Ovary (tissue), 9 donors: Measurements from ENCODE around the gene PCDH15. TPM values are rescaled to one million over a fixed set of nuclear protein-coding genes. Genes with fewer than 3 reads are reported as not detected.

Experiments
- DNase-seq, 5 donors: peaks; one replicate each; pipeline ENCODE4 v3.0.0-alpha.2; 2019 to 2020
- H3K27ac ChIP-seq, 2 donors: fragments of 200-600 bp; one replicate each; pipeline versions ENCODE4 v1.5.1 to v1.8.0; 2019 to 2022
- H3K27me3 ChIP-seq: fragments of 200-600 bp; one replicate; pipeline ENCODE4 v1.8.0; 2022
- H3K36me3 ChIP-seq: fragments of 200-600 bp; sonication (generic); one replicate; pipeline ENCODE4 v1.5.1; 2019
- H3K4me1 ChIP-seq: one replicate; pipeline ENCODE4 v1.8.1; 2013; ENCODE audit warnings: mild to moderate bottlenecking, moderate library complexity; ENCODE audit not compliant: insufficient read depth
- H3K4me3 ChIP-seq: fragments of 200-600 bp; sonication (generic); one replicate; pipeline ENCODE4 v1.5.1; 2017
- H3K9me3 ChIP-seq, 2 donors: fragments of 200-600 bp in 1 of 2; sonication (generic) in 1 of 2; one replicate each; pipeline versions ENCODE4 v1.5.1 to v1.8.1; 2013 to 2019; ENCODE audit warnings: mild to moderate bottlenecking in 1 of 2, moderate library complexity in 1 of 2
- EP300 ChIP-seq: sonication (generic); formaldehyde crosslinking; IDR thresholded peaks from one replicate; pipeline ENCODE4 v1.6.1; 2017; ENCODE audit warnings: antibody characterized with exemption
- POLR2A ChIP-seq: fragments of 450-650 bp; IDR thresholded peaks from one replicate; pipeline ENCODE4 v1.6.1; 2017; ENCODE audit warnings: antibody characterized with exemption, mild to moderate bottlenecking, moderate library complexity
- WGBS, 3 donors: extraction: QIAGEN DNeasy Blood & Tissue Kit in 1 of 3; methylation state at CpG; one replicate each; pipeline versions ENCODE4 v1.1.5 to v1.1.7; 2013 to 2017; 5-methylcytosine and 5-hydroxymethylcytosine counted together
- intact Hi-C, 4 donors: fragments of 100-400 bp; cut with DNase I; formaldehyde crosslinking; loops; one replicate each; pipeline versions ENCODE4 v1.11.0 to v1.15.1; 2022 to 2023
- polyA plus RNA-seq, 2 donors: library from polyadenylated mRNA; stranded (reverse); fragments of 200-250 nt in 1 of 2; fragments of 350-450 nt in 1 of 2; fragmentation: Illumina TruSeq in 1 of 2; extraction: RNeasy Lipid Tissue Mini Kit (QIAGEN cat#74804) in 1 of 2; gene quantifications; one replicate each; pipeline ENCODE4 v1.2.3, GENCODE V29; 2013 to 2014
- total RNA-seq, 7 donors: library from RNA; depleted of rRNA in 2 of 7; stranded (reverse); fragments of >200 nt in 2 of 7; fragmentation: NEBNext Ultra II Directional in 3 of 7; extraction: Animal tissue kit (Norgen Biotek cat#: 25700) in 3 of 7; gene quantifications; one replicate each; pipeline versions ENCODE4 v1.1.0 to v1.2.4, GENCODE V29; 2016 to 2023
- TF ChIP-seq, protein P1 (sequence below), 3 donors: fragments of 450-650 bp in 2 of 3; fragments of 200-600 bp in 1 of 3; IDR thresholded peaks; one replicate each; pipeline versions ENCODE4 v1.5.1 to v1.8.0; 2016 to 2022; ENCODE audit warnings: antibody characterized with exemption in 3 of 3, mild to moderate bottlenecking in 1 of 3
- donor health status: DM: no; HTN: no; CAD: no; lungs with moderate emphysema.
- donor health status: DM: no; HTN: no; CAD: no.
- donor health status: Bipolar disorder and iron deficiency.
- donor health status: DM: yes; HTN: yes; CAD: no.
- donor health status: DM: no; HTN: no; CAD: no.
- donor health status: DM: yes; HTN: yes; CAD: no.

The PCDH15 gene
- total and polyA plus RNA-seq, 9 donors: 0.02 to 0.34 TPM; not detected in 7

DNA sequence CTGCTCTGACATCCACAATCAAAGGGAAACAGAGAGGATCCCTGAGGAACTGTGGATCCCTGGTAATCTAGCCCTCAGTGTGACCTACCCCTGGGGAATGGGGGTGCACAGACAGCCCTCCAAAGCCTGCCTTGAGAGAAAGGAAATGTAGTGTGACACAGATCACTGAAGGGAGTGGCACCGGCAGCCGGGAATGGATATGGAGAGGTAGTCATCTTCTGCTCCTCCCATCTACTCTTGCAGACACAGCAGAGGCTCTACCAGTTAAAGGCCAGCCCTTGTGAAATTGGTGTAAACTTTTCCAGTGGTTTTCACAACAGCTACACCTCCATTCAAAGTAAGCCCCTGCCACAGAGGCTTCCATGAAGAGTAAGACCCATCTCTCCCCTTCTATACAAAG, 144.4 kb downstream of the PCDH15 start:
- Histone ChIP-seq H3K27ac (no peak overlapping the region), H3K27me3 (no peaks in the 10 kb centered on the region), H3K4me3 (no peak overlapping the region), H3K36me3 (no peaks in the 10 kb centered on the region), H3K9me3 (no peaks in the 10 kb centered on the region), H3K4me1 (no peaks in the 10 kb centered on the region)
- intact Hi-C loops: no loop called here
- WGBS, 3 donors: 90 to 98% (median 97%) methylated on average over 2 of the region's 2 CpGs
- DNase-seq: no peak
- no peak for TF ChIP-seq POLR2A
- TF ChIP-seq, protein P1, sequence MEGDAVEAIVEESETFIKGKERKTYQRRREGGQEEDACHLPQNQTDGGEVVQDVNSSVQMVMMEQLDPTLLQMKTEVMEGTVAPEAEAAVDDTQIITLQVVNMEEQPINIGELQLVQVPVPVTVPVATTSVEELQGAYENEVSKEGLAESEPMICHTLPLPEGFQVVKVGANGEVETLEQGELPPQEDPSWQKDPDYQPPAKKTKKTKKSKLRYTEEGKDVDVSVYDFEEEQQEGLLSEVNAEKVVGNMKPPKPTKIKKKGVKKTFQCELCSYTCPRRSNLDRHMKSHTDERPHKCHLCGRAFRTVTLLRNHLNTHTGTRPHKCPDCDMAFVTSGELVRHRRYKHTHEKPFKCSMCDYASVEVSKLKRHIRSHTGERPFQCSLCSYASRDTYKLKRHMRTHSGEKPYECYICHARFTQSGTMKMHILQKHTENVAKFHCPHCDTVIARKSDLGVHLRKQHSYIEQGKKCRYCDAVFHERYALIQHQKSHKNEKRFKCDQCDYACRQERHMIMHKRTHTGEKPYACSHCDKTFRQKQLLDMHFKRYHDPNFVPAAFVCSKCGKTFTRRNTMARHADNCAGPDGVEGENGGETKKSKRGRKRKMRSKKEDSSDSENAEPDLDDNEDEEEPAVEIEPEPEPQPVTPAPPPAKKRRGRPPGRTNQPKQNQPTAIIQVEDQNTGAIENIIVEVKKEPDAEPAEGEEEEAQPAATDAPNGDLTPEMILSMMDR (IDR thresholded peaks at IDR 0.05): no peak
- no peak for TF ChIP-seq EP300

DNA sequence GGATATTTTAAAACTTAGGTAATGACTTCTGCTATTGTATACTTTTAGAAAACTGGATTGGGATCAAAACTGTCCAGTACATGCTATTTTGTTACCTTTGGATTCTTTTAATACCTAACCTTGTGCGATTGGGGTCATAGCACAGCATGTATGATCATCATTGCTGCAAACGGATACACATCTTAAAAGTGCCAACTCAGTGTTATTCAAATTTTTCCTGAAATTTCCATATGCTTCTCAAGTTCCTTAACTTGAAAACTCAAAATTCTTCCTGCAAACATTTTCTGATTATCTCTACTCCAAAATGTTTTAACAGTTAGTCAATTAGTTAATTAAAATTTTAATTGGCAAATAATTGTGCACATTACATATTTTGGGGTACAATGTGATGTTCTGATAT, 147.5 kb downstream of the PCDH15 start:
- no peak for DNase-seq
- Histone ChIP-seq H3K36me3 (no peaks in the 10 kb centered on the region), H3K4me1 (no peaks in the 10 kb centered on the region), H3K27ac (no peak overlapping the region), H3K27me3 (no peaks in the 10 kb centered on the region), H3K4me3 (no peak overlapping the region), H3K9me3 (no peaks in the 10 kb centered on the region)
- no peak for TF ChIP-seq POLR2A
- no peak for TF ChIP-seq EP300
- TF ChIP-seq, protein P1 (IDR thresholded peaks at IDR 0.05): no peak
- WGBS, 3 donors: 61 to 83% (median 79%) methylated on average over 2 of the region's 2 CpGs
- intact Hi-C loops: no loop called here

DNA sequence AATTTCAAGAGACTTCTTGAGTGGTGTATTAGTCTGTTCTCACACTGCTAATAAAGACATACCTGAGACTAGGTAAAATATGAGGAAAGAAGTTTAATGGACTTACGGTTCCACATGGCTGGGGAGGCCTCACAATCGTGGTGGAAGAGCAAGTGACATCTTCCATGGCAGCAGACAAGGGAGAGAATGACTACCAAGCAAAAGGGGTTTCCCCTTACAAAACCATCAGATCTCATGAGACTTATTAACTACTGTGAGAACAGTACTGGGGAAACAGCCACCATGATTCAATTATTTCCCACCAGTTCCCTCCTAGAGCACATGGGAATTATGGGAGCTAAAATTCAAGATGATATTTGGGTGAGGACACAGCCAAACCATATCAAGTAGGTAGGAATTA, 150.5 kb downstream of the PCDH15 start:
- WGBS, 3 donors: 79 to 89% (median 88%) methylated on average over 2 of the region's 2 CpGs
- no peak for DNase-seq
- no peaks in the 10 kb centered on the region for H3K27me3 ChIP-seq
- no peaks in the 10 kb centered on the region for H3K36me3 ChIP-seq
- no peak overlapping the region for H3K4me3 ChIP-seq
- TF ChIP-seq POLR2A (no peak), EP300 (no peak)
- TF ChIP-seq, protein P1 (IDR thresholded peaks at IDR 0.05): no peak
- no peaks in the 10 kb centered on the region for H3K4me1 ChIP-seq
- intact Hi-C loops: no loop called here
- H3K9me3 ChIP-seq: no peaks in the 10 kb centered on the region
- H3K27ac ChIP-seq: no peak overlapping the region

DNA sequence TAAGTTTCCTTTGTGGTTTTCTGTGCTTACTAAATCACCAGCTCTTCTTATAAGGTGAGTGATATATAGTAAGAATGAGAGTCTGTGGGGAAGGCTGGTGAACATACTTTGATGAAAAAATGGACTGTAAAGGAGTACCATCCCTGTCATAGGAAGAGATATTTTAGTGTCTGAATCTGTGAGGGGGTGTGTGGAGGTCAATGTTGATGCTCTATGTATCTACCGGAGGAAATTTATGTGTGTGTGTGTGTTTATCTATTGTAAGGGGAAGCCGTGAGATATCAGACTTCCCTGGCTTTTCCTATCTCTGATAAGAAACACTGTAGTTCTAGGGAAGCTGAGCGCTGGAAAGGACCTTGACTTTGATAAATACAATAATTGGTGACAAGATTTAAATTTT, 179.0 kb downstream of the PCDH15 start:
- Histone ChIP-seq H3K9me3 (no peaks in the 10 kb centered on the region), H3K27me3 (no peaks in the 10 kb centered on the region)
- TF ChIP-seq, protein P1 (IDR thresholded peaks at IDR 0.05): no peak
- no peak for TF ChIP-seq EP300

DNA sequence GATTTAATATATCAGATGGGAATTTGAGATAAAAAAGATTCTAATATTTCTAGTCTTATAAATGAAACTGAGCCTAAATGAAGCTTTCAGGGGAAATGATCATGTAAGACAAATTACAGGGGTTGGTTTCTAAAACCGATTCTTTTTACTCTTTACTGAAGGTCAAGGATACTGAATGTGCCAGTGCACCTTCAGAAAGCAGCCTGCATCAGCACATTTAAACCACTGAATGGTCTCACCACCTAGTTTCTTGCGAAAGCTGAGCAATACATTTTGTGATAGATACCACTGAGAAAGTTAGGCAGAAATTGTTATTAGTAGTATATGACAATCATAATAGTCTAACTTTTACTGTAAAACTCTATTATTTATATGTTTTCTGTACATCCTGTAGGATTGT, 180.7 kb downstream of the PCDH15 start:
- Histone ChIP-seq H3K27me3 (no peaks in the 10 kb centered on the region), H3K4me3 (no peak overlapping the region), H3K9me3 (no peaks in the 10 kb centered on the region), H3K36me3 (no peaks in the 10 kb centered on the region), H3K27ac (no peak overlapping the region), H3K4me1 (no peaks in the 10 kb centered on the region)
- TF ChIP-seq POLR2A (no peak), EP300 (no peak)
- TF ChIP-seq, protein P1 (IDR thresholded peaks at IDR 0.05): no peak
- WGBS, 3 donors: 42 to 82% (median 59%) methylated on average over 2 of the region's 2 CpGs
- intact Hi-C loops: no loop called here
- DNase-seq: no peak

More for the DNA sequence above, 179.0 kb downstream of the PCDH15 start:
- Histone ChIP-seq H3K4me1 (no peaks in the 10 kb centered on the region), H3K27ac (no peak overlapping the region), H3K36me3 (no peaks in the 10 kb centered on the region), H3K4me3 (no peak overlapping the region)
- 12 to 24% (median 19%) methylated on average over 3 of the region's 3 CpGs for WGBS, 3 donors
- intact Hi-C loops: no loop called here
- no peak for DNase-seq
